HEK293T (cell line): ENCODE measurements around the gene LIN52.

Experiments
- BHLHE40 ChIP-seq: fragments of 450-650 bp; IDR thresholded peaks from 2 replicates; pipeline ENCODE4 v1.6.1; 2016; ENCODE audit warnings: mild to moderate bottlenecking, moderate library complexity, borderline replicate concordance
- FOXM1 ChIP-seq: fragments of 450-650 bp; IDR thresholded peaks from 2 replicates; pipeline ENCODE4 v1.6.1; 2017; ENCODE audit warnings: mild to moderate bottlenecking, borderline replicate concordance
- HDGF ChIP-seq: fragments of 450-650 bp; IDR thresholded peaks from 2 replicates; pipeline ENCODE4 v1.6.1; 2017; ENCODE audit warnings: antibody characterized with exemption, borderline replicate concordance
- L3MBTL2 ChIP-seq: fragments of 450-650 bp; conservative IDR thresholded peaks from 2 replicates; pipeline ENCODE4 v1.6.1; 2016; ENCODE audit warnings: mild to moderate bottlenecking
- LEF1 ChIP-seq: fragments of 450-650 bp; IDR thresholded peaks from 2 replicates; pipeline ENCODE4 v1.6.1; 2017; ENCODE audit warnings: mild to moderate bottlenecking, borderline replicate concordance
- TF ChIP-seq, protein P1 (sequence below): fragments of 450-650 bp; IDR thresholded peaks from 2 replicates; pipeline ENCODE4 v1.6.1; 2016

DNA sequence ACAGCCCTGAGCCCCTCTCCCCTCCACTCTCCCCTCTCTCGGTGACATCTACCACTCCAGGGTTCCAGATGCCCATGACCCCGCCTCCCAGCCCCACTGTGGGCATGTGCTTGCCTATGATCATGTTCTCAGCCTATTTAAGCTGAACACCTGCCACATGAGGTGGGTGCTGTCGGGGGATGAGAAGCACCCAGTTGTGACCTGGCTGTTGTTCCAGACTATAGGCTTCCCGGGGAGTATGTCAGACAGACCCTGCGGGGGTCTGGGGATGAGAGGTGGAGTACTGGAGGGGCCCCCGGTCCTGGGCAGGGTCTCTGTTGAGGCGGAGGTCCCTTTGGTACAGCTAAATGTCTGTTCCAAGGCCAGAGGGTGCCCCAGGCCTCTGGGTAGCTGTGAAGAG, 160.5 kb downstream of the LIN52 start:
- TF ChIP-seq L3MBTL2 (no peak), LEF1 (no peak), HDGF (no peak), FOXM1 (no peak), BHLHE40 (no peak)
- TF ChIP-seq, protein P1, sequence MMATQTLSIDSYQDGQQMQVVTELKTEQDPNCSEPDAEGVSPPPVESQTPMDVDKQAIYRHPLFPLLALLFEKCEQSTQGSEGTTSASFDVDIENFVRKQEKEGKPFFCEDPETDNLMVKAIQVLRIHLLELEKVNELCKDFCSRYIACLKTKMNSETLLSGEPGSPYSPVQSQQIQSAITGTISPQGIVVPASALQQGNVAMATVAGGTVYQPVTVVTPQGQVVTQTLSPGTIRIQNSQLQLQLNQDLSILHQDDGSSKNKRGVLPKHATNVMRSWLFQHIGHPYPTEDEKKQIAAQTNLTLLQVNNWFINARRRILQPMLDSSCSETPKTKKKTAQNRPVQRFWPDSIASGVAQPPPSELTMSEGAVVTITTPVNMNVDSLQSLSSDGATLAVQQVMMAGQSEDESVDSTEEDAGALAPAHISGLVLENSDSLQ, result no peak
